ENCODE data around the gene TBCD.
"Not testable (repeated sequence)": the region's sequence is repeated elsewhere in the genome, so short reads cannot be mapped to it uniquely, and the experiment has no call there.

The TBCD gene

GRCh38 chr17:82767041-82767754 is 15.3 kb downstream of the TBCD start:
- no peak for DNase-seq

GRCh38 chr17:82769041-82769440 is 17.2 kb downstream of the TBCD start:
- no peak for DNase-seq

GRCh38 chr17:82772026-82772425 is 20.2 kb downstream of the TBCD start:
- no peak for DNase-seq

- DNase-seq, result not testable (repeated sequence)
Measured at GRCh38 chr17:82774456-82774855, 22.6 kb downstream of the TBCD start.

- peak; percentile 75 for DNase-seq
Measured at GRCh38 chr17:82775001-82775823, 23.3 kb downstream of the TBCD start.

GRCh38 chr17:82776454-82776853 is 24.6 kb downstream of the TBCD start:
- DNase-seq, result no peak

- DNase-seq, result not testable (repeated sequence)
Measured at GRCh38 chr17:82777778-82778375, 26.0 kb downstream of the TBCD start.

- no peak for DNase-seq
Measured at GRCh38 chr17:82779541-82779940, 27.7 kb downstream of the TBCD start.

GRCh38 chr17:82780195-82780594 is 28.3 kb downstream of the TBCD start:
- no peak for DNase-seq

- DNase-seq, result no peak
Measured at GRCh38 chr17:82780971-82781893, 29.4 kb downstream of the TBCD start.

- peak; percentile 81 for DNase-seq
Measured at GRCh38 chr17:82781894-82782274, 30.0 kb downstream of the TBCD start.

- DNase-seq, result no peak
Measured at GRCh38 chr17:82782657-82783207, 30.9 kb downstream of the TBCD start.

GRCh38 chr17:82783498-82783897 is 31.6 kb downstream of the TBCD start:
- no peak for DNase-seq

GRCh38 chr17:82785581-82785980 is 33.7 kb downstream of the TBCD start:
- DNase-seq, result not testable (repeated sequence)

- peak; percentile 43 for DNase-seq
Measured at GRCh38 chr17:82786427-82786826, 34.6 kb downstream of the TBCD start.

GRCh38 chr17:82787081-82787848 is 35.4 kb downstream of the TBCD start:
- peak; percentile 96 for DNase-seq

- DNase-seq, result no peak
Measured at GRCh38 chr17:82788206-82789001, 36.5 kb downstream of the TBCD start.

- DNase-seq, result no peak
Measured at GRCh38 chr17:82789051-82789592, 37.3 kb downstream of the TBCD start.

- DNase-seq, result no peak
Measured at GRCh38 chr17:82789806-82790205, 37.9 kb downstream of the TBCD start.

GRCh38 chr17:82790391-82790790 is 38.5 kb downstream of the TBCD start:
- no peak for DNase-seq
